ENCODE measurements around the gene CDK14.

CDK14 gene

DNA sequence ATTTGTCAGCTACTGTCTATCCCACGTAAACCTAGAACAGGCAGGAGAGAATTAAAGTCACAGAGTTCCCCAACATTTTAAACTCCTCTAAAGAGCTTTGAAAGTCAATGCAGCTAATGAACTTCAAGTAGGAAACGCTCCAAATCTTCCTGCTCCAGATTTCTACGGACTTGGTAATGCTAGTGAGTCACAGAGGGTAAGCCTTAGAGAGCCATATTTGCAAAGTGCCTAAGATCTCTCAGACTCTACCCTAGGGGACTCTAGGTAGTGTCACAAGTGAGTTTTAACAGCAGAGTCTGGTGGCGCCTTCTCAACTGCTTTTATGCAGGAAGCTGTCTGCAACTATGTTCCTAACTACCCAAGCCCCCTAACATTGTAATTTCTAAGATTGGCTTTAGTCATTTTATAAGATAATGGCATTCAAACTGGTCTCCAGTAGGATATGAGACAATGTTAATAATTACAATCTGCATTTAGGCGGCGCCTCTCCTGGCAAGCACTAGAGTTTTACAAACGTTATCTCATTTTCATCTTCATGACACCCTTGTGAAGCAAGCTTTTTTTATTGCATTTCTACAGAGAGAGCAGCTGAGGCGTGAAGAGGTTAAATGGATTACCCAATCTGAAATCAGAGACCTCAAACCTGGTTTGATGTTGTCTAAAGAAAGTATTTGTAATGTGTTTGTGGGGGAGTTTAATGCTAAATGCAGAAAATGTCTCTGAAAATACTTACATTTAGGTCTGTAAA, 646.1 kb downstream of the CDK14 start:
- no peak for DNase-seq

DNA sequence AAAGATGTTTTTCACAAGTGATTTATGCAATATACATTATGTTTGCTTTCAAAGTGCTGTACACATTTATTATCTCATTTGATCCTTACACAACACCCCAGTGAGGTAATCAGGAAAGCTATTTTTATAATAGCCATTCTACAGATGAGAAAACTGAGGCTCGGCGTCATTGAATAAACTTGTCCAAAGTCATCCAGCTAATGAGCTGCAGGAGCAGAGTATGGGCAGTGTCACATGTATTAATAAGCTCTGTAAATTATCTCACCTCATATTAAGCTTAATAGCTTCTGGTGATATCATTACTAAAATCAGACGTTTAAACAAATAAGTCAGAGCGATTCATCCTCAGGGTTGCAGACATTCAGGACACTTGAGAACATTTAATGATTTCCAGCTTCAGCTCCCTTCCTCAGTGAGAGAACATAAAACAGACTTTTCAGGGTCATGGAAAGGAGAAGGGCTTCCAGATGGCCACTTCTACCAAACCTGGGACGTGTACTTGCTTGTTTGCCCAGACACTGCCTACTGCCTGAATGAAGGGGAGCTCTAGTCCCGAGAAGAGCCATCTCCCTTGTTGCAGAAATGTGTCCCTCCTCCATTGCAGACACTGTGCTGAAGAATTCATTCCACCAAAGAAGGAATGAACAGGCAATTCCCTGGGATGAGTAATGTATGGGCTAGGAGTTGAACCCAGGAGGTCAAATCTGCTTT, 647.6 kb downstream of the CDK14 start:
- DNase-seq, result no peak

DNA sequence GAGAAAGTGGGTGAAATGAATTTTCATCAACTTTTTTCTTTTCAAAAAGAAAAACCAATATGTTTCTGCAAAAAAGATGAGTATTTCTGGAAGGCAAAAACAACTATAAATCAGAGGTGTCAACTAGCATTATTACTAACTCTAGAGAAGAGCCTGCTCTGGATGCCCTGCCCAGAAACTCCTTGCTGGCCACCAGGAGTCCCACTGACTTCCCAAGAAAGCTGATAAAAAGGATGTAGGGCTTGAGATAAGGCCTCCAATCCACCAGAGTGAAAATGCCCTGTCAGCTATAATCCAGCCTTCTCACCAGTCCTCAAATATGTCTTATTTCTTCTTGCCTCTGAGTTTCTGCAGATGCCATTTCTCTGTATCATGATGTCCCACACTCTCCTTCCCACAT, 651.4 kb downstream of the CDK14 start:
- no peak for DNase-seq

DNA sequence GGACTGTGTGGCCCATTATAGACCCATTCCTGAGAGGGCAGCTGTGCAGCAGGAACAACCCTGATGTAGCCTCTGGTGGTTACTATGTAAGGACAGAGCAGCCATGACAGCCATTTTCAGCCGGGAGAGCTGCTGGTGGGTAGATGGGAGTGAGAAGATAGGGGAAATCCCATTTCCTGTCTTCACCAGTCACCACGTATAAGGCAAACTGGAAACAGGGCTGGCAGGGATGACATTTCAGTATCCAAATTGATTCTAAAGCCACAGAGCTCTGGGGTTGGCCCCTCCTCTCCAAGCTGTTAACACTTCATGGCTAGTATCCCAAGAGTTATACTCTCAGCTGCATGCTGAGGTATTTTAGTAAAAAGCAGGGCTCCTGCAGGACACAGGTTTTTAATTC, 652.9 kb downstream of the CDK14 start:
- DNase-seq, result no peak

DNA sequence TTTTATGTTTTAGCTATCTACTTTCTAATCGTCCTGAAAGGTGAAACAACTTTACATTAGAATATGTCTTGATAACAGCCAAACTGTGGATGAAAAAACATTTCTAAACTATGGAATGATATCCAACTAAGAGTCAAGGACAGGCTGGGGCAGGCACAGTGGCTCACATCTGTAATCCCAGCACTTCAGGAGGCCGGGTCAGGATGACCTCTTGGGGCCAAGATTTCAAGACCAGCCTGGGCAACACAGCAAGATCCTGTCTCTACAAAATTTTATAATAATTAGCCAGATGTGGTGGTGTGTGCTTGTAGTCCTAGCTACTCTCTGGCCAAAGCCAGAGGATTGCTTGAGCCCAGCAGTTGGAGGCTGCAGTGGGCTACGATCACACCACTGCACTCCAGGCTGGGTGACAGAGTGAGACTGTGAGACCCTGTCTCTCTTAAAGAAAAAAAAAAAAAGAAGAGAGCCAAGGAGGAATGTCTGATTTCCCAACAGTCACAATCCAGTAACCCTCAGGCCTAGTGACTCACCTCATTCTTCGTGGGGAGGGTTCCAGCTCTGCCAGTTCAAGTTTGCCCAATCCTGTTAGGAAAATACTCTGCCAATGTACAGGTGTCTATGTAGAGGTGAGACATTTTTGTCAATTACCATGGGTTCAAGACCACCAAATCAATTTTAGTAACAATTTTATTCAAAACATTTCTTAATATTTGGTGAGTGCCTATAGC, 653.5 kb downstream of the CDK14 start:
- DNase-seq, result no peak

DNA sequence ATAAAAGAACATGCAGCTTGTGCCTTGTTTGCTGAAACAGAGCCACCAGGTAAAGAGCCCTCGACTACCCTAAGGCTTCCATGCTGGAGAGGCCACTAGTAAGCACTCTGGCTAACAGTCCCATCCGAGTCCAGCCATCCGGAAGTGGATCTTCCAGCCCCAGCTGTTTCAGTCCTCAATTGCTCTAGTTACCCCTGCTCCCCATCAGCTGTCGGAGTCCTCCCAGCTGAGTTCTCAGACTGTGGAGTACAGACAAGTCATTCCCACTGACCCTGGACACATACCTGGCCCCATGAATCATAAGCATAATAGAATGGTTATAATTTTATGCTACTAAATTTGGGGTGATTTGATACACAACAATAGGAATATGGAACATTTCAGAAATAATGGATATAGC, 654.6 kb downstream of the CDK14 start:
- DNase-seq, result no peak

DNA sequence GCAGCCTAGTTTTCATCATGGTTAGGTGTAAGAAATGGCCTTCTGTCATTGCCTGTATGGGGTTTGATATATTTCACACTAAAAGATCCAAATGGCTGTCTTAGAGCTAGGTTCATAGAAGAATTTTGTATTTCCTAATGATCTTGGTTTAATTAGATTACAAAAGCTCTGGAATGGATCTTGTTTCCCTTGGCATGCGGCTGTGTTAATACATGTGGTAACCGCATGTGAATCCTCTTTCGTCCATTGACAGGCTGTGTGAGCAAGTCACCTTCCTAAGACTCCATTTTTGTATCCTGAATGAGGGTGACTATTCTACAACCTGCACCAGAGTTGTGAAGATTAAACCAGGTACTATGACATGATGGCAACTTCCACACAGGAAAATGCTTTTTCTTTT, 655.8 kb downstream of the CDK14 start:
- DNase-seq, result no peak

All from right forelimb (tissue), 1 donor.